Measurements from ENCODE around the gene BAHCC1. TPM values are rescaled to one million over a fixed set of nuclear protein-coding genes. Genes with fewer than 3 reads are reported as not detected.

The BAHCC1 gene
- total and polyA plus RNA-seq, 9 of the 15 experiments (the other 6 are each of a cell fraction or from before 2014, with no cell fraction given) = 0.14 to 26.9 (median 5.0) TPM

- TF ChIP-seq SMAD4 (CRISPR knock-in tag; conservative IDR thresholded peaks at IDR 0.05) = no peak
- TF ChIP-seq ZNF551 (CRISPR knock-in tag; IDR thresholded peaks at IDR 0.05) = no peak
- TF ChIP-seq, protein P1, sequence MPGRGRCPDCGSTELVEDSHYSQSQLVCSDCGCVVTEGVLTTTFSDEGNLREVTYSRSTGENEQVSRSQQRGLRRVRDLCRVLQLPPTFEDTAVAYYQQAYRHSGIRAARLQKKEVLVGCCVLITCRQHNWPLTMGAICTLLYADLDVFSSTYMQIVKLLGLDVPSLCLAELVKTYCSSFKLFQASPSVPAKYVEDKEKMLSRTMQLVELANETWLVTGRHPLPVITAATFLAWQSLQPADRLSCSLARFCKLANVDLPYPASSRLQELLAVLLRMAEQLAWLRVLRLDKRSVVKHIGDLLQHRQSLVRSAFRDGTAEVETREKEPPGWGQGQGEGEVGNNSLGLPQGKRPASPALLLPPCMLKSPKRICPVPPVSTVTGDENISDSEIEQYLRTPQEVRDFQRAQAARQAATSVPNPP (IDR thresholded peaks at IDR 0.05; ENCODE audit: borderline replicate concordance, insufficient read depth, insufficient read length) = no peak
- TF ChIP-seq SFPQ (IDR thresholded peaks at IDR 0.05; ENCODE audit: low read depth, low read length) = no peak
- no peak for TF ChIP-seq NONO (IDR thresholded peaks at IDR 0.05; ENCODE audit: low read depth in 2 of 2, low read length in 1 of 2)
- TF ChIP-seq, protein P2, sequence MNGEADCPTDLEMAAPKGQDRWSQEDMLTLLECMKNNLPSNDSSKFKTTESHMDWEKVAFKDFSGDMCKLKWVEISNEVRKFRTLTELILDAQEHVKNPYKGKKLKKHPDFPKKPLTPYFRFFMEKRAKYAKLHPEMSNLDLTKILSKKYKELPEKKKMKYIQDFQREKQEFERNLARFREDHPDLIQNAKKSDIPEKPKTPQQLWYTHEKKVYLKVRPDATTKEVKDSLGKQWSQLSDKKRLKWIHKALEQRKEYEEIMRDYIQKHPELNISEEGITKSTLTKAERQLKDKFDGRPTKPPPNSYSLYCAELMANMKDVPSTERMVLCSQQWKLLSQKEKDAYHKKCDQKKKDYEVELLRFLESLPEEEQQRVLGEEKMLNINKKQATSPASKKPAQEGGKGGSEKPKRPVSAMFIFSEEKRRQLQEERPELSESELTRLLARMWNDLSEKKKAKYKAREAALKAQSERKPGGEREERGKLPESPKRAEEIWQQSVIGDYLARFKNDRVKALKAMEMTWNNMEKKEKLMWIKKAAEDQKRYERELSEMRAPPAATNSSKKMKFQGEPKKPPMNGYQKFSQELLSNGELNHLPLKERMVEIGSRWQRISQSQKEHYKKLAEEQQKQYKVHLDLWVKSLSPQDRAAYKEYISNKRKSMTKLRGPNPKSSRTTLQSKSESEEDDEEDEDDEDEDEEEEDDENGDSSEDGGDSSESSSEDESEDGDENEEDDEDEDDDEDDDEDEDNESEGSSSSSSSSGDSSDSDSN (IDR thresholded peaks at IDR 0.05; ENCODE audit: borderline replicate concordance in 1 of 2, low read depth in 2 of 2, low read length in 2 of 2) = no peak
- no peak for TF ChIP-seq JUN (IDR thresholded peaks at IDR 0.05; ENCODE audit: borderline replicate concordance, low read depth, low read length)
- 0 out of 2 replicates have a peak, but pooled peaks have one; percentile 60 for TF ChIP-seq JUN (CRISPR knock-in tag; IDR thresholded peaks at IDR 0.05; ENCODE audit: borderline replicate concordance)
- TF ChIP-seq E2F5 (CRISPR knock-in tag; IDR thresholded peaks at IDR 0.05) = peak; percentile 61; the same call in 1 of the 2 replicates
- no peak for TF ChIP-seq ZFP1 (CRISPR knock-in tag; IDR thresholded peaks at IDR 0.05)
- TF ChIP-seq ZNF143 (CRISPR knock-in tag; IDR thresholded peaks at IDR 0.05) = no peak; the same call in 1 of the 2 replicates
- TF ChIP-seq RBM39 (optimal IDR thresholded peaks at IDR 0.05; ENCODE audit: low read depth, low read length) = peak; percentile 68
- no peak for TF ChIP-seq HNRNPLL (IDR thresholded peaks at IDR 0.05; ENCODE audit: low read depth, low read length, poor library complexity, severe bottlenecking)
- TF ChIP-seq, protein P3, sequence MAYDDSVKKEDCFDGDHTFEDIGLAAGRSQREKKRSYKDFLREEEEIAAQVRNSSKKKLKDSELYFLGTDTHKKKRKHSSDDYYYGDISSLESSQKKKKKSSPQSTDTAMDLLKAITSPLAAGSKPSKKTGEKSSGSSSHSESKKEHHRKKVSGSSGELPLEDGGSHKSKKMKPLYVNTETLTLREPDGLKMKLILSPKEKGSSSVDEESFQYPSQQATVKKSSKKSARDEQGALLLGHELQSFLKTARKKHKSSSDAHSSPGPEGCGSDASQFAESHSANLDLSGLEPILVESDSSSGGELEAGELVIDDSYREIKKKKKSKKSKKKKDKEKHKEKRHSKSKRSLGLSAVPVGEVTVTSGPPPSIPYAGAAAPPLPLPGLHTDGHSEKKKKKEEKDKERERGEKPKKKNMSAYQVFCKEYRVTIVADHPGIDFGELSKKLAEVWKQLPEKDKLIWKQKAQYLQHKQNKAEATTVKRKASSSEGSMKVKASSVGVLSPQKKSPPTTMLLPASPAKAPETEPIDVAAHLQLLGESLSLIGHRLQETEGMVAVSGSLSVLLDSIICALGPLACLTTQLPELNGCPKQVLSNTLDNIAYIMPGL (CRISPR knock-in tag; IDR thresholded peaks at IDR 0.05) = no peak
- TF ChIP-seq KDM1A (IDR thresholded peaks at IDR 0.05) = no peak
These were observed 115.7 kb downstream of the BAHCC1 start (continued) for GRCh38 chr17:81510785-81511553.
